ENCODE measurements around the gene RALGPS1.
"Not testable (repeated sequence)": the region's sequence is repeated elsewhere in the genome, so short reads cannot be mapped to it uniquely, and the experiment has no call there.

RALGPS1 gene

DNA sequence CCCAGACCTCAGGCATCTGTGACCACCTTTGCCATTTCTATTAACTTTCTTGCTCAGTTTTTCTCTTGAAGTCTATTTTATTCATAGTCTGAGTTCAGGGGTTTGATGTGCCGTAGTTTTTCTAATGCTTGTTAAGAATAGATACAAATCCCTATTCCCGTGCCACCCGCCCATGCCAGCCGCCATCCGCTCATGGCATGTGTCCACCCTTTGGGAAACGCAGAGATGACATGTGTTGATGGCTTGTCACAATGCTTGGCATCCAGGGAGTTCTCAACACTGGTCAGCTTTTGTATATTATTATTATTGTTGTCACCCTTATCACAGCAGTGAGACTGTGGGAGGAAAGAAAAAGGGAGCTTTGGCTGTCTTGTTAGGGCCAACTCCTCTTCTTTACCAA, 225.2 kb downstream of the RALGPS1 start:
- no peak for DNase-seq

DNA sequence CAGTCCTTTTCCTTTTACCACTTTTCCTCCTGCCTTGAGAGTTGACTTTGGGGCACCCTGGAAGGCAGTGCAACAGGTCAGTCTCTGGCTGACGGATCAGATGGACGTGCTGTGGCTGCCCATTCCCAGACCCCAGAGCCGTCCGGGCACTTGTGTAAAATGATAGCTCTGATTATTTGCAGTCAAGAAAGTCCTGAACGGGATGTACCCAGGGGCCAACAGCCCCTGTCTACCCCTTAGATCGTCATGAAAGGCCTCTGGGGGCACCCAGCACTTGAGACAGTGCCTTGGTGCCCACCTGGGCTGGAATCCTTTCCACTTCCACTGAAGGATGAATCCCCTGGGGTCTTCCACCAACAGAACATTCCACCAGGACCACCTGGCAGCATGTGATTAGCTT, 225.6 kb downstream of the RALGPS1 start:
- DNase-seq = no peak

- peak; percentile 10 for DNase-seq
Measured at GRCh38 chr9:127140842-127141675, 226.5 kb downstream of the RALGPS1 start.

- DNase-seq = peak; percentile 12
Measured at GRCh38 chr9:127142291-127142690, 227.7 kb downstream of the RALGPS1 start.

DNA sequence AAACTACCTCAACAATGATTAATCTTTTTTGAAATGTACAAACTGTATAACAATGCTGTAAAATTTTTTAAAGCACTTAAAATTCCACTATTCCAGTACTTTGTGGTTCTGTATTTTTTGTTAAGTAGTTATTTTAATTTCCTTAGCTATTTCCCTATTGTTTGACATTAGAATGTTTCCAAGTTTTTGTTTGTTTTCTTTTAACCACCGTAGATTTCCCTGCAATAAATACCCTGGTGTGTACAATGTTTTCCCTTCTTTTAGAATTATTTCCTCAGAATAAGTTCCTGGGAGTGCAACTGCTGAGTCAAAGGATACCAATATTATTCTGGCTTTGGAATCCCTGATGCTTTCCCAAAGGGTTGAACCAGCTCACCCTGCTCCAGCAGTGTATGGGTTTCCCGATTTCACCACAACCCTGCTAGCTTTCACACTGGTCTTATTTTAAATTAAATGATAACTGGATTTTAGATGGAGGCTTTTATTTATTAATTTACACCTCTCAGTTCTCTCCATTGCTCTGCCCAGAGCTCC, 228.4 kb downstream of the RALGPS1 start:
- DNase-seq = no peak

DNA sequence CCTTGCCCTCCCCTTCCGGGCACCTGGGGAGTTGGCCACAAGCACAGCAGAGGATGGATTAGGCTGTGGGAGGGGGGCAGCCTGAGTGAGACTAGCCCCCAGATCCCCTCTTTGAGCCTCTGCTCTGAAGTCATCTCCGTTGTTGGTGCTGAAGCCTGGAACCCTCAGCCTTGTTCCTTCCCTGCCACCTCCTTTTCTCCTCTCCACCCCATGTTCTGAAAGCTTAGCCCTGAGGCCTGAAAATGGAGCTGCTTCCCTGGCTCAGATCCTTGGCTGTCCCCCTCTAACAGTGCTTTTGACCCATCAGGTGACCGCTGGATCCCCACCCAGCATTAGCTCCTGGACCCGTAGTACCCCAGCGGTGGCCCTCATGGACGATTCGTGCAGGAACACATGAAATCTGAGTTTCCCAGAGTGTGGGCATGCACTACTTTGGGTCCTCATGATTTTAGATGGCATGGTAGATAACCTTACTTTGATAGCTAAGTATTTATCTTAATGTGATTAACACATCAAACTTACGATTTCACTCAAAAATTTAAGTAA, 229.4 kb downstream of the RALGPS1 start:
- DNase-seq = no peak

DNA sequence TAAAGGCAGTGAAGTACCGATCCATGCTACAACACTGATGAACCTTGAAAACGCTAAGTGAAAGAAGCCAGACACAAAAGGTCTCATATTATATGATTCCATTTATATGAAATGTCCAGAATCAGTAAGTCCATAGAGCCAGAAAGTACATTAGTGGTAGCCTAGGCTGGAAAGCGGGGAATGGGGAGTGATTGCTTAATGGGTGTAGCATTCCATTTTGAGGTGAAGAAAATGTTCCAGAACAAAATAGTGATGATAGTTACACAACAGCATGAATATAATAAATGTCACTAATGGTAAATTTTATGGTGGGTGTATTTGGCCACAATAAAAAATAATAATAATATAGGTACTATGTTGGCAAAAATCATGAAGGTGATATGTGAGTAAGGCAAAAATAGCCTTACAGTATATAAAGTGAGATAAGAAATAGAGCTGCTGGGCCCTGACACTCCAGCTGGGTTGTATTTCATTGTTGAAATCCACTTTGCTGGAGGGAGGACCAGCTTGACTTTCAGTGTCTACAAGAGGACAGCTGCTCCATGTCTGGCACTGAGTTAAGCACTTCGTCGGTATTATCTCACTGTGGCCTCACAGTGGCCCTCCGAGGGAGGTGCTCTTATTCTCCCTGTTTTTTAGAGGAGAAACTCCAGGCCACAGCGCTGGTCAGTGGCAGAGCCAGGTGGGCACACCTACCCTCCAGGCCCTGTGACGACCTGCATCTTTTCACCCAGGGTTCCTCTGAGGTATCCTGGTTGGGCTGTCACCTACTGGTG, 230.3 kb downstream of the RALGPS1 start:
- DNase-seq = peak; percentile 16

DNA sequence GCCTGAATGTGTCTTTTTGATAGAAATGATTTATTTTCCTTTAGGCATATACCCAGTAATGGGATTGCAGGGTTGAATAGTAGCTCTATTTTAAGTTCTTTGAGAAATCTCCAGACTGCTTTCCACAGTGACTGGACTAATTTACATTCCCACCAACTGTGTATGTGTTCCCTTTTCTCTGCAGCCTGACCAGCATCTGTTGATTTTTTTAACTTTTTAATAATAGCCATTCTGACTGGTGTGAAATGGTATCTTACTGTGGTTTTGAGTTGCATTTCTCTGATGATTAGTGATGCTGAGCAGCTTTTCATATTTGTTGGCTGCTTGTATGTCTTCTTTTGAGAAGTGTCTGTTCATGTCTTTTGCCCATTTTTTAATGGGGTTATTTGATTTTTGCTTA, 232.3 kb downstream of the RALGPS1 start:
- not testable (repeated sequence) for DNase-seq

DNA sequence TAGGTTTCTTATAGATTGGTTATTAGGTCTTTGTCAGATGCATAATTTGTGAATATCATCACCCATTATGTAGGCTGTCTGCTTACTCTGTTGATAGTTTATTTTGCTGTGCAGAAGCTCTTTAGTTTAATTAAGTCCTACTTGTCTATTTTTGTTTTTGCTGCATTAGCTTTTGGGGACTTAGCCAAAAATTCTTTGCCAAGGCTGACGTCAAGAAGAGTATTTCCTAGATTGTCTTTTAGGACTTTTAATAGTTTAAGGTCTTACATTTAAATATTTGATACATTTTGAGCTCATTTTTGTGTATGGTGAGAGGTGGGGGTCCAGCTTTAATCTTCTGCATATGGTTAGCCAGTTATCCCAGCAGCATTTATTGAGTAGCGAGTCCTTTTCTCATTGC, 232.7 kb downstream of the RALGPS1 start:
- DNase-seq = no peak

DNA sequence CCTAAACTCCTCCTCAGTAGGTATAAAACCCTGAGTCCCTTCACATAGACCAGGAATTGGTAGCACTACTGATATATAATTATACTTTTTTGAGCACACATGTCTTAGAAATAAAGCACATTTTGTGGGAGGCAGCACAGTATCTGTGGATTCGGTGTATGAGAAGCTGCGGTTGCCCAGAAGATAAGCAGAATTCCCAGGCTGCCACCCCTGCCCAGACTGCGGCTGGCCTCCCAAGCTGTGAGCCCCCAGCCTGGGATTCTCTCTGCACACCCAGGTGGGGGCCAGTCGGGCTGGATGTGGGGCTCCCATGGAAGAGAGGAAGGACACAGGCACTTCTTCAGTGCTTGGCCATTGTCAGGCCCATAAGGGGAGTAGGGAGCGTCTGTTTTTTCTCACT, 233.4 kb downstream of the RALGPS1 start:
- DNase-seq = no peak

DNA sequence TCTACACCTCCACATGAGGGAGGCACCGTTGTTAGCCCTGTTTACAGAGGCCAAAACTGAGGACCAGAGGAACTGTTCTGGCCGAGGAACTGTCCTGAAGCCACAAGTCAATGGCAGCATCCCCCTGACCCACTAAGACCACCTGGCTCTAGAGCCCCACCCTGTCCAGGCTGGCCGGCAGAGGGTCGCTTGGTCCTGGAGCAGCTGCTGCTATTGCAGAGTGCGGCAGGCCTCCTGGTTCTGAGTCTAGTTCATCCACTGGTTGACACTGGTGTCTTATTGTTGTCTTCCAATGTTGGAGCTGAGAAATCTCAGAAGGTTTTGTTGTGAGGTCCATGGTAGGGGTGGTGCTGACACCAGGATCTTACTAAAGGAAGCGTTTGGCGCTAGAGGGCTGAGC, 234.4 kb downstream of the RALGPS1 start:
- DNase-seq = no peak

DNA sequence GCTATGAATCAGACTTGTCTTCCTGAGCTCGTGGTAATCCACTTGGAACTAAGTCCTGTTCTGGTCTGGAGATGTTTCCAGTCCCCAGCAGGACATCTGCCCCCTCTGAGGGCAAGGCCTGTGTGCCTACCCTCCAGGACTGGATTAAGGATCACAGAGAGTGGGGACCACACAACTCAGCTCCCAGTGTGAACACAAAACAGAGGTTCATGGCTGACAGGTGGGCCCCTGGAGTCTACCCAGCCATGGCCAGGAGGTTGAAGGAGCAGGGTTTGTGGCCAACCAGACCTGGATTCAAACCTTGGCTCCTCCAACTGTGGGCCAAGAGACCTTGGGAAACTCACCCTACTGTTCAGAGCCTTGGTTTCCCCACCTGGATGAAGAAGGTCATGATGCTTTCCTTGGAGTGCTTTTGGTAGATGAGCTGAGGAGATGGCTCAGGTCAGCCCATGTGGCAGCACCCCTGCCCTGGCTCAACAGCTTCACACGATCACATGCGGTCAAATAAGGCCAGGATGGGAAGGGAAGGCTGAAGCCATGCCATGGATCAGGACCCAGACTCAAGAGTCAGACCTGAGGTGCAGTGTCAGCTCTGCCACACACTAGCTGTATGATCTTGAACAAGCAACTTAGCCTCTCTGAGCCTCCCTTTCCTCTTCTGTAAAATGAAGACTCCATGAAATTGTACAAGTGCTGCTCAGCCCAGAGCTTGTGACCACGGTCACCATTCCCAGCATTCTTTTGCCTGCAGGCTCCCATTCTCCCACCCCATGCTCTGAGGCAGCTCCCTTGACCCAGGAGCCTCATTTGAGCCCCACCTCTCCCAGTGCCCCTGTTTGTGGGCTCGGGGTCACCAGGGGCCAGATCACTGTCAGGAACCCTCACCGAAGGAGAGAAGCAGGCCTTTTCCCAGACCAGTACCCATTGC, 235.1 kb downstream of the RALGPS1 start:
- DNase-seq = peak; percentile 14

DNA sequence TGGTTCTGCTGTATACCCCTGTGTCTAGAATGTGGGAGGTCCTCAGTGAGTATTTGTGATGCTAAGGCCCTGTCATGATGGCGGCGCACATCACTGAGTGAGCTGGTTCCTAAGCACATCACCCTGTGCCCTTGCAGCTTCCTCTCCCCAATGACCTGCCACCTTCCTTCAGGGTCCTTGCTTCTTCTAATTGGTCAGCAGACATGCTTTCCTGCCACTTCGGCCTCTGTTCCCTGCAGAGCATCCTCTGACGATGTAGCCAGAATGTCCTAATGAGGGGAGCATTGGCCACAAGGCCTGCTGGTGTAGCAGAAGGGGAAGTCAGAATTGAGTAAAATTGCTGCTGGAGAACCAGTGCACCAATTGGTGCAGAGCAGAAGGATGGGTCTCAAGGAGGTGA, 238.9 kb downstream of the RALGPS1 start:
- DNase-seq = peak; percentile 14

GRCh38 chr9:127154003-127154389, 239.4 kb downstream of the RALGPS1 start:
- peak; percentile 26 for DNase-seq

GRCh38 chr9:127154390-127155191, 240.0 kb downstream of the RALGPS1 start:
- DNase-seq = peak; percentile 33

DNA sequence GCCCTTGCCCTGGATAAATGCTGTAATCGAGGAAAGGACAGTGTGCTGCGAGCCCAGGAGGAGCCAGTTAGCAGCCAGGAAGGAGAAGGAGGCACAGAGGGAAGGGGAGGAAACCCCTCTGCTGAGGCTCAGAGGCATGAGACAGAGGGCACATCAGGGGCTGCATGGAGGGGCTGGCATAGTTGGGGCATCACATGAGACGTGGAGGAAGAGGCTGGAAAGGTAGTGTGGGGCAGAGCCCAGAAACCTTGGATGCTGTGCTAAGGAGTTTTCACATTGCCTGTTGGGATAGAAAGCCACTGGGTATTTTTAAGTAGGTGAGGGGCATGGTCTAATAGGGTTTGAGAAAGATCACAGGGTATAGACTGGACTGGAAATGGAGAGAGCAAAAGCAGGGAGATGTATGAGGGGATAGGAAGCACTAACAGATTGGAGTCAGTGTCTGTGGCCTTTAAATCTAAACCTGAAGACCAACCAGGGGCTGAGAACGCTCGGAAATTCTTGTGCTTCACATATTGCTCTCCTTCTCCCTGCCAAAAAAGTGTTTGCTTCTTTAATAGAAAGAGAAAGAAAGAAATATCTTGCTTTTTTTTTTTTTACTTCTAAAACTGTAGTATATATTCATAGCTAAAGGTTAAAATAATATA, 240.9 kb downstream of the RALGPS1 start:
- DNase-seq = peak; percentile 6

DNA sequence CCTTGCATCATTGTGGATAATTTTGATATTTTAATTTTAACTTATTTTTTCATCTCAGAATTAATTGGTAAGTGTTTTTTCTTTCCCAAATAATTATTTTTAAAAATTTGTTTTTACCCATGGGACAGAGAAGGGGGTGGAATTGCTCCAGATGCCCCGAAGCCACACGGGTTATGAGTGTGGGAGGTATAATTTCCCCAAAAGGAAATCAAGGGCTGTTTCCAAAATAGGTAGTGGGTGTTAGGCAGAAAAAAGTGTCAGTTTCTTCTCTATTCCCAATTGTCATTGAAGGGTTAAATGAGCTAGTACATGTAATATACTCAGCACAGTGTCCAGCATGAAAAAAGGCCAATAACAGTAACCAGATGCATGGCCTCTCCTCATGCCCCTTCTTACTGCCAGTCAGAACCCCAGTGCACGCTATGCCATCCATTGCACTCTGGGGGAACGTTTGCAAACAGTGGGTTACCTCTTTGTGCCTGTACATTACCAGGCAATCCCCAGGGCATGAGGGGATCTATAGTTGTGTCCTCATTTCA, 244.3 kb downstream of the RALGPS1 start:
- peak; percentile 20 for DNase-seq

DNA sequence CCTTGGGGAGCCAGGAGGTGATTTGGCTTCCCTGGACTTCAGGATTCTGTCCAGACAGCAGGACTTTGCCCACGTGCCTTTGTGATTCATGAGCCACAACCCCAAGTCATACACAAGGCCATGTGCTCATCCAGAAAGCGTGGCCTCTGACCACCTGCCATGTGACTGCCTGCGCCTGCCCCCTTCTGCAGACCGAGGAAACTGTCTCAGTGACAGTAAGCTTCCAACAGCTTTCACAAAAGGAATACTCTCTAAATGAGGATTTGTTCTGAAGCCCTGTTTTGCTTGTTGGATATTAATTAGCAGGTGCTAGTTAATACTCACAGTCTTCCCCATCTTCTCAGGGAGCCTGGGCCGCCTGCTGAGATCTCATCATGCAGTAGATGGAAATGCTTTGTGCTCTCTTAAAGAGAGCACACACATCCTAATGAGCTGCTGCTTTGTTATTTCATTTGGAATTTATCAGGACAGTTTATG, 244.8 kb downstream of the RALGPS1 start:
- DNase-seq = no peak

- DNase-seq = no peak
Measured at GRCh38 chr9:127159949-127160610, 245.5 kb downstream of the RALGPS1 start.

DNA sequence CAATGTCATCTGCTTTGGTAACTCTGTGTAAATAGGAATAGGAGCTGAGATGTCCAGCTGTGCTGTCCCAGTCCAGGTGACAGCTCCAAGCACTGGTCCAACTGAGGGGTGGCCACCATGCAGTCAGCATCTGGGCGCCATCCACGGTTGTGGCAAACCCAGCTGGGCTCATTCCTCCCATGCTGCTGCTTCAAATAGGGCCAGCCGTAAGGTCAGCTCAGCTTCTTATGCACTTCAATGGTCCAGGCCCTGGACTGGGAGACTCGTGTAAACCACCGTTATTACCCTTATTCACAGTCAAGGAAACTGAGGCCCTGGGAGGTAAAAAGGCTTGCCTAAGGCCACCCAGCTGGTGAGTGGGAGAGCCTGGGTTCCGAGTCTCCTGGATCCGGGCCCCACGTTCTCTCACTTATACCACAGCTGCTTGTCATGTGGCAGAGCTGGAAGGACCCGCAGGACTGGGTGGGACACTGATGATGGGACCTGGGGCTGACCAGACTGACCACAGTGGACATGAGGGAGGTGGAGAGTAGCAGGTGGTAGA, 246.6 kb downstream of the RALGPS1 start:
- DNase-seq = no peak
